Epithelial cell of esophagus (primary cell): ENCODE results near the gene SAYSD1.

Experiments used
- DNase-seq: peaks from one replicate; pipeline ENCODE4 v3.0.0; 2010; ENCODE audit warnings: low read depth
- H3K4me3 ChIP-seq: 2 replicates; pipeline ENCODE4 v1.5.1; 2011; ENCODE audit warnings: mild to moderate bottlenecking, low read length, control low read depth
- TF ChIP-seq, protein P1 (sequence below): IDR thresholded peaks from 2 replicates; pipeline ENCODE4 v1.5.1; 2011; ENCODE audit warnings: low read depth, mild to moderate bottlenecking, low read length, control low read depth, inconsistent platforms; ENCODE audit not compliant: insufficient read depth; ENCODE audit errors: missing control alignments

The SAYSD1 gene

DNA sequence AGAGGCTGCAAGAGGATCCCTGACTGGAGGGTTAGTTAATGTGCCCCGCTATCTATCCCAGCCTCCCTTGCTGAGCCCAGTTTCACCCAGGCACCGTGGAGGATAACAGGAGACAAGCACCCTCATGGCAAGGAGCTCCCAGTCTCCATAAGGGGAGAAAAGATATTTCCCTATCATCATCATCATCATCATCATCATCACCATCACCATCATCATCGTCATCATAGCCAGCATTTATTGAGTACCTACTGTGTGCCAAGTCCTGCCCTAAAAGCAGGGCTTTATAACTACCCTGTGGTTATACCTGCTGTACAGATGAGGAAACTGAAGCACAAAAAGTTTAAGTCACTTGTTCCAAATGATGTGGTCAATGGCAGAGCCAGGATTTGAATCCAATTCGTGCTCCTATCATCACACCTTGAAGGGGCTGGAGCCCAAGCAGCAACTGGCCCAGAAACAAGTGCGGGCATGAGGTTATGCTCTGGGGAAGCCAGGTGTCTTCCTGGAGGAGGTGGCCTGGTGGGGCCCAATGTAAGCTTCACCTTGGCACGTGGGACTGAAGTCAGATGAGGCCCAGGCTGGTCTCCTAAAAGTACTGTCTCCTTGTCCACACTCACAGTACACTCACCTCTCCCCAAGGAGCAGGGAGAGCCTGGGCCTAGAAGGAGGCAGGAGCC lies 56.4 kb downstream of the SAYSD1 start:
- DNase-seq, result no peak
- TF ChIP-seq, protein P1, sequence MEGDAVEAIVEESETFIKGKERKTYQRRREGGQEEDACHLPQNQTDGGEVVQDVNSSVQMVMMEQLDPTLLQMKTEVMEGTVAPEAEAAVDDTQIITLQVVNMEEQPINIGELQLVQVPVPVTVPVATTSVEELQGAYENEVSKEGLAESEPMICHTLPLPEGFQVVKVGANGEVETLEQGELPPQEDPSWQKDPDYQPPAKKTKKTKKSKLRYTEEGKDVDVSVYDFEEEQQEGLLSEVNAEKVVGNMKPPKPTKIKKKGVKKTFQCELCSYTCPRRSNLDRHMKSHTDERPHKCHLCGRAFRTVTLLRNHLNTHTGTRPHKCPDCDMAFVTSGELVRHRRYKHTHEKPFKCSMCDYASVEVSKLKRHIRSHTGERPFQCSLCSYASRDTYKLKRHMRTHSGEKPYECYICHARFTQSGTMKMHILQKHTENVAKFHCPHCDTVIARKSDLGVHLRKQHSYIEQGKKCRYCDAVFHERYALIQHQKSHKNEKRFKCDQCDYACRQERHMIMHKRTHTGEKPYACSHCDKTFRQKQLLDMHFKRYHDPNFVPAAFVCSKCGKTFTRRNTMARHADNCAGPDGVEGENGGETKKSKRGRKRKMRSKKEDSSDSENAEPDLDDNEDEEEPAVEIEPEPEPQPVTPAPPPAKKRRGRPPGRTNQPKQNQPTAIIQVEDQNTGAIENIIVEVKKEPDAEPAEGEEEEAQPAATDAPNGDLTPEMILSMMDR, result no peak
- no peak overlapping the region for H3K4me3 ChIP-seq

DNA sequence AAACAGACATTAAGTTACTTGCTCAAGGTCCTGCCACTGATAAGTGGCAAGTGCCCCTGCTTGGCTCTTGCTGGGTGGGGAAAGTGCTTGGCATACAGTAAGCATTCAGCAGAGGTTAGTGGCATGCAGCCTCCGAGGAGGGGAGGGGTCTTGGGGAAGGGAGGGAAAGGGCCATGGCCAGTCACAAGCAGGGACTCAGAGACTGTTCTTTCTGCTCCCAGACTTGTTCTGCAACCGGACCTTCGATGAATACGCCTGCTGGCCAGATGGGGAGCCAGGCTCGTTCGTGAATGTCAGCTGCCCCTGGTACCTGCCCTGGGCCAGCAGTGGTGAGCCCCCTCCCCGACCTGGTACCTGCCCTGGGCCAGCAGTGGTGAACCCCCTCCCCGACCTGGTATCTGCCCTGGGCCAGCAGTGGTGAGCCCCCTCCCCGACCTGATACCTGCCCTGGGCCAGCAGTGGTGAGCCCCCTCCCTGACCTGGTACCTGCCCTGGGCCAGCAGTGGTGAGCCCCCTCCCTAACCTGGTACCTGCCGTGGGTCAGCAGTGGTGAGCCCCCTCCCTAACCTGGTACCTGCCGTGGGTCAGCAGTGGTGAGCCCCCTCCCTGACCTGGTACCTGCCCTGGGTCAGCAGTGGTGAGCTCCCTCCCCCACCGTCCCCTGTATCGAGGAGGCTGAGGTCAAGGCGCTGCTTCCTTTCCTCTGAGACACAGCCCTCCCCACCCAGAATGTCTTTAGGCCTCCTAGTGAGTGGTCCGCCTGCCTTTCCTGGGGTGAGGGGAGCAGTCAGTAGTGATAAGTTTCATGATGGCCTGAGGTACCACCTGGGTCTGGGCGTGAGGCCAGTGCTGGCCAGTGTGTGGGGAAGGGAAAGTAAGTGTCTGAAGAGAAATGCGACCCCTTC lies 57.5 kb downstream of the SAYSD1 start:
- TF ChIP-seq, protein P1, result no peak
- H3K4me3 ChIP-seq, result no peak overlapping the region
- DNase-seq, result no peak

DNA sequence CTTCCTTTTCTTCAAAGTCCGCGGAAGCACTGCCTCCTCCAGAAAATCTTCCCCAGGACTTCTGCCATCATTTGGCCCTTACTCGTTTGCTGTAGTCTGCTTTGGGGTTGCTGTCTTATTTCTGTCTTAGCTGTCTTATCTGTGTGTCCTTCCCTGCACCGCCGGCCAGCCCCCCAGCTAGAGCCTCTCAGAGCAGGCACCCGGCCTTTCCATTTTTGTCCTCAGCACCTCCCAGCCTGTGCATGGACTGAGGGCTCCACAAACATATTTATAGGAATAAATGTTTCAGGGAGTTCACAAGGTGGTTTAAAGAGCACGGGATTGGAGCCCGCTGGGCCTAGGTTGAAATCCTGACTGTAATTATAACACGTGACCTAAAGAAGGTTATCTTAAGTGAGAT lies 58.3 kb downstream of the SAYSD1 start:
- DNase-seq, result no peak
- no peak overlapping the region for H3K4me3 ChIP-seq
- TF ChIP-seq, protein P1, result no peak

DNA sequence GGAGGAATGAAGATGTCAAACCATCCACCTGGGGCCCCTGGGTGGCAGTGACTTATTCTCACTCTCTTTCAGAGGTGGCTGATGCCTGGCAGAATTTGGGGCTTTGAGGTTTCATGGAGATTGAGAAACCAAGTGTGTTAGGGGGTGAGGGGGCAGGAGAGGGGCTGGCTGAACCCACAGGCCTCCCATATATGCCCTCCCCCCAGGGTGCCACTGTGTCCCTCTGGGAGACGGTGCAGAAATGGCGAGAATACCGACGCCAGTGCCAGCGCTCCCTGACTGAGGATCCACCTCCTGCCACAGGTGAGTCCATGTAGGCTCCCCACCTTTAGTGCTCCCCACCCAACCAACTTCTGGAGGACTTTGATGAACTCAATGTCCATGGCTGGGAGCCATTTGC lies 58.8 kb downstream of the SAYSD1 start:
- TF ChIP-seq, protein P1, result no peak
- H3K4me3 ChIP-seq, result no peak overlapping the region
- DNase-seq, result no peak

DNA sequence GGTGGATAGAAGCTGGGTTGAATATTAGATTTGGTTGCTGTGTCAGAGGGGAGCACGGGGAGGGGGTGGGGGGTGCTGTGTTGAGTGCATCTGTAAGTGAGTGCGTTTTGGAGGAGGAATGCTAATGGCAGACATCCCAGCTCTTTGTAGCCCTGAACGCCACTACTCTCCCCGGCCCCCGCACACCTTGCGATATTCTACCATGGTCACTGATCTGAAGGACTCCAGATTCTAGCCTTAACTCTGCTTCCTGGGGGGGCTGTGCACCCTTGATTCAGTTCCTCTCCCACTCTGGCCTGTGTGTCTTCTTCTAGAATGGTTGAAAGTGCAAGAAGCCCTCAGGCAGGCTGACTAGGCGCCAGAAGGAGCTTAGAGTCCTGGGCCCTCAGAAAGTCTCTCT lies 59.3 kb downstream of the SAYSD1 start:
- no peak for DNase-seq
- TF ChIP-seq, protein P1, result no peak
- no peak overlapping the region for H3K4me3 ChIP-seq

DNA sequence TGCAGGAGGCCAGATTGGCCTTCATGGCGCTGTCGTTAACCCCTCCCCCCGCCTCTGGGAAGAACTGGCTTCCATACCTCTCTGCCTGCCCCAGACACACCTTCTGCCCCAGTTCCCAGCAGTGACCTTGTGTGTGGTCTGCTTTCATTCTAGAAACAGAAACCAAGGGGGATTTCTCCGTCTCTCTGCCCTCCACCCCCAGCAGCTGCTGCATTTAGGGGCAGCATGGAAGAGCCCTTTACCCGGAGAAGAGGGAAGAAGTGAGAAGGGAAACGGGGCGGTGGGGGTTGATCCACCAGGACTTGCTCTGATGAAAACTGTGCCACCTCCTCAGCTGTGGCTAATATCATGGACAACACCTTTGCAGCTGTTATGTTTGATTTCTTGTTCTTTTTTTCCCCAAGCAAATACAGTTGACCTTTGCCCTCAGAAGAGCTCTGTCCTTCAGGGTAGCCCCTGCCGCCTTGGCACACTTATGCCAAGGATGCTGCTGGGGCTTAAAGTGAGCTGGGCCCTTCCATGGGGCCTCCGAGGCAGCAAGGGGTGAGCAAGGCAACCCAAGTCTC lies 60.3 kb downstream of the SAYSD1 start:
- H3K4me3 ChIP-seq, result no peak overlapping the region
- TF ChIP-seq, protein P1, result no peak
- no peak for DNase-seq
